Vagina (tissue), 2 donors: ENCODE data around the gene EXOC3. TPM values are rescaled to one million over a fixed set of nuclear protein-coding genes. Genes with fewer than 3 reads are reported as not detected.

Source experiments
- DNase-seq, 2 donors: peaks; one replicate each; pipeline ENCODE4 v3.0.0-alpha.2; 2017; ENCODE audit errors: extremely low spot score in 2 of 2
- H3K27ac ChIP-seq: fragments of 200-600 bp; sonication (generic); one replicate; pipeline ENCODE4 v1.5.1; 2019
- H3K27me3 ChIP-seq: fragments of 200-600 bp; sonication (generic); one replicate; pipeline ENCODE4 v1.5.1; 2019
- H3K36me3 ChIP-seq, 2 donors: fragments of 200-600 bp; sonication (generic); one replicate each; pipeline ENCODE4 v1.5.1; 2017 to 2019
- H3K4me1 ChIP-seq: fragments of 200-600 bp; sonication (generic); one replicate; pipeline ENCODE4 v1.5.1; 2019
- H3K4me3 ChIP-seq, 2 donors: fragments of 200-600 bp; sonication (generic); 1 replicate in 1 of 2; 2 replicates in 1 of 2; pipeline ENCODE4 v1.5.1; 2016 to 2019
- H3K9me3 ChIP-seq: fragments of 200-600 bp; sonication (generic); one replicate; pipeline ENCODE4 v1.5.1; 2019
- POLR2A ChIP-seq, 2 donors: fragments of 450-650 bp; IDR thresholded peaks; one replicate each; pipeline ENCODE4 v1.6.1; 2017; ENCODE audit warnings: antibody characterized with exemption in 2 of 2, mild to moderate bottlenecking in 2 of 2, moderate library complexity in 2 of 2
- POLR2AphosphoS5 ChIP-seq, 2 donors: sonication (generic); formaldehyde crosslinking; IDR thresholded peaks; one replicate each; pipeline ENCODE4 v1.9.0; 2017; ENCODE audit warnings: antibody characterized with exemption in 2 of 2, mild to moderate bottlenecking in 2 of 2, low read depth in 1 of 2; ENCODE audit not compliant: insufficient read depth in 1 of 2
- intact Hi-C: fragments of 100-400 bp; cut with DNase I; formaldehyde crosslinking; loops from one replicate; pipeline ENCODE4 v1.15.1; 2023
- total RNA-seq: library from RNA; depleted of rRNA; stranded (reverse); fragments of >200 nt; gene quantifications from one replicate; pipeline ENCODE4 v1.2.3, GENCODE V29; 2016
- TF ChIP-seq, protein P1 (sequence below), 3 experiments: fragments of 450-650 bp in 2 of 3; fragments of 200-600 bp in 1 of 3; sonication (generic) in 1 of 3; IDR thresholded peaks; one replicate each; pipeline ENCODE4 v1.5.1; 2017 to 2019; ENCODE audit warnings: antibody characterized with exemption in 3 of 3, mild to moderate bottlenecking in 2 of 3, moderate library complexity in 2 of 3

Gene EXOC3
- total RNA-seq, 1 donor from 2014 or later: 67.5 TPM

DNA sequence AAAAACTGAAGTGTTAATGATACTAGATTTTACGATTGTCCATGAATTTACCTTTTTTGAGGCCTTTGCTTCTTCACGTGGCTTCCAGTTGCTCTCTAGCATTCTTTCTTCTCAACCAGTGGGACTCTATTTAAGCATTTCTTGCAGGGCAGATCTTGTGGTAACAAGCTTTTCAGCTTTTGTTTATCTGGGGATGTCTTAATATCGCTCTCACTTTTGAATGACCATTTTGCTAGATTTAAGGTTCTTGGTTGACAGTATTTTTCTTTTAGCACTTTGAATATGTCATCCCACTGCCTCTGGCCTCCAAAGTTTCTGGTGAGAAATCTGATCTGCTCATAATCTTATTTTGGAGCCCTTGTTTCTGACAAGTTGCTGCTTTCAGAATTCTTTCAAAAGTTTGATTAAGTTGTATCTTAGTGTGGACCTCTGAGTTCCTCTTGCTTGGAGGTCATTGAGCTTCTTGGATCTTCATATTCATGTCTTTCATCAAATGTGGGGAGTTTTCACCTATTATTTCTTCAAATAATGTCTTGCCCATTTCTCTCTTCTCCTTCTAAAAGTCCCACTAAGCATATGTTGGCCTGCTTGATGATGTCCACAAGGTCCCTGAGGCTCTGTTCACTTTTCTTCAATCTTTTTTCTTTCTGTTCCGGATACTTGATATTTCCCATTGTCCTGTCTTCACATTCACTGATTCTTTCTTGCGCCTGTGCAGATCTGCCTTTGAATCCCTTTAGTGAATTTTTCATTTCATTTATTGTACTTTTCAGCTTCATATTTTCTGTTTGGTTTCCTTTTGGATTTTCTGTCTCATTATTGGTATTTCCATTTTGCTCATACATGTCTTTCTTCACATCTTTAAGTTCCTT, 8.8 kb downstream of the EXOC3 start:
- H3K27me3 ChIP-seq: no peaks in the 10 kb centered on the region
- peaks cover 5% of the 10 kb centered on the region for H3K9me3 ChIP-seq
- TF ChIP-seq, protein P1, sequence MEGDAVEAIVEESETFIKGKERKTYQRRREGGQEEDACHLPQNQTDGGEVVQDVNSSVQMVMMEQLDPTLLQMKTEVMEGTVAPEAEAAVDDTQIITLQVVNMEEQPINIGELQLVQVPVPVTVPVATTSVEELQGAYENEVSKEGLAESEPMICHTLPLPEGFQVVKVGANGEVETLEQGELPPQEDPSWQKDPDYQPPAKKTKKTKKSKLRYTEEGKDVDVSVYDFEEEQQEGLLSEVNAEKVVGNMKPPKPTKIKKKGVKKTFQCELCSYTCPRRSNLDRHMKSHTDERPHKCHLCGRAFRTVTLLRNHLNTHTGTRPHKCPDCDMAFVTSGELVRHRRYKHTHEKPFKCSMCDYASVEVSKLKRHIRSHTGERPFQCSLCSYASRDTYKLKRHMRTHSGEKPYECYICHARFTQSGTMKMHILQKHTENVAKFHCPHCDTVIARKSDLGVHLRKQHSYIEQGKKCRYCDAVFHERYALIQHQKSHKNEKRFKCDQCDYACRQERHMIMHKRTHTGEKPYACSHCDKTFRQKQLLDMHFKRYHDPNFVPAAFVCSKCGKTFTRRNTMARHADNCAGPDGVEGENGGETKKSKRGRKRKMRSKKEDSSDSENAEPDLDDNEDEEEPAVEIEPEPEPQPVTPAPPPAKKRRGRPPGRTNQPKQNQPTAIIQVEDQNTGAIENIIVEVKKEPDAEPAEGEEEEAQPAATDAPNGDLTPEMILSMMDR (IDR thresholded peaks at IDR 0.05): no peak
- no peak for TF ChIP-seq POLR2AphosphoS5 (IDR thresholded peaks at IDR 0.05; ENCODE audit: insufficient read depth in 1 of 2, low read depth in 1 of 2)
- no peak for TF ChIP-seq POLR2A (IDR thresholded peaks at IDR 0.05)
- no peak overlapping the region for H3K27ac ChIP-seq
- no peak for DNase-seq
- H3K36me3 ChIP-seq: peaks cover 0 to 77% of the 10 kb centered on the region in 2 donors
- intact Hi-C loops: no loop called here
- H3K4me3 ChIP-seq: no peak overlapping the region
- H3K4me1 ChIP-seq: peaks cover 18% of the 10 kb centered on the region

DNA sequence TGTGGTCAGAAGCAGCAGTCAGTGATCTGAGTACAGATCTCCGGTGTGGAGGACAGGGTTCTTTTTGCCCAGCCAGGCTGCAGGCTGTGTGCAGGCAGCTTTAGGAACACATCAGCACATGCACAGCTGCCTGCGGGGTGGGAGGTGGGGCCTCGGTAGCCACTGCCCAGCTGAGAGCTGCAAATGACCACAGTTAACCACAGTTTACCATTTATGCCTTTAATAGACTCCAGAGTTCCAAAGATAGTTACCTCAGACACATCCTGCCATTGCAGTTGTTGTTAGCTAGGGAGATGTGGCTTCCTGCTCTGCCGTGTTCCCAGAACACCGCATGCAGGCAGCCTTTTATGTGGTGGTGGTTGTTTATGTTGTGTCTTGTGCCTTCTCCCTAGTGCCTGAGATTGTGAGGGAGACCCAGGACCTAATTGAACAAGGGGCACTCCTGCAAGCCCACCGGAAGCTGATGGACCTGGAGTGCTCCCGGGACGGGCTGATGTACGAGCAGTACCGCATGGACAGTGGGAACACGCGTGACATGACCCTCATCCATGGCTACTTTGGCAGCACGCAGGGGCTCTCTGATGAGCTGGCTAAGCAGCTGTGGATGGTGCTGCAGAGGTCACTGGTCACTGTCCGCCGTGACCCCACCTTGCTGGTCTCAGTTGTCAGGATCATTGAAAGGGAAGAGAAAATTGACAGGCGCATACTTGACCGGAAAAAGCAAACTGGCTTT, 10.2 kb downstream of the EXOC3 start:
- H3K9me3 ChIP-seq: peaks cover 5% of the 10 kb centered on the region
- H3K4me3 ChIP-seq: no peak overlapping the region
- DNase-seq: no peak
- TF ChIP-seq POLR2AphosphoS5 (IDR thresholded peaks at IDR 0.05; ENCODE audit: insufficient read depth in 1 of 2, low read depth in 1 of 2) (no peak), POLR2A (IDR thresholded peaks at IDR 0.05) (no peak)
- TF ChIP-seq, protein P1 (IDR thresholded peaks at IDR 0.05): no peak
- H3K27ac ChIP-seq: peak overlapping the region; percentile 9
- intact Hi-C loops: no loop called here
- H3K4me1 ChIP-seq: peaks cover 24% of the 10 kb centered on the region
- H3K36me3 ChIP-seq: peaks cover 0 to 77% of the 10 kb centered on the region in 2 donors
- H3K27me3 ChIP-seq: no peaks in the 10 kb centered on the region

DNA sequence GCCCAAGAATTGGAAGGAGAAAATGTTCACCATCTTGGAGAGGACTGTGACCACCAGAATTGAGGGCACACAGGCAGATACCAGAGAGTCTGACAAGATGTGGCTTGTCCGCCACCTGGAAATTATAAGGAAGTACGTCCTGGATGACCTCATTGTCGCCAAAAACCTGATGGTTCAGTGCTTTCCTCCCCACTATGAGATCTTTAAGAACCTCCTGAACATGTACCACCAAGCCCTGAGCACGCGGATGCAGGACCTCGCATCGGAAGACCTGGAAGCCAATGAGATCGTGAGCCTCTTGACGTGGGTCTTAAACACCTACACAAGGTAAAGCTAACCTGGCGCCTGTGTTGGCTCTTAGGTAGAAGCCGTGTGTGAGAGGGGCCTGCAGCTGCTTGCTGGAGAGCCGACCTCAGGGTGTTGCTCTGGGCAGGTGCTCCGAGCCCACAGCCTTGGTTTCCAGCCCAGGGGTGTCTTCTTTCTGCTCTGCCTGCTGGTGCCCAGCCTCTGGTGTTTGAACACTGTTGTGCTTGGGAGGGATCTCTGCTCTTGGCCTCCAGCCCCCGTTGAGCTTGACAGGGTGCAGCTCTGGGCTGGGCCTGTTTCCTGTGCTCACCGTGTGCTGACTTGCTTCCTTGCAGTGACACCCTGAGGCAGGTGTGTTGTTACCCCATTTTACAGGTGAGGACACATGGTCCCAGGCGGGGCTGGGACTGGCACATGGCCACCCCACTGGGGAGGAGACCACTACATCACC, 10.9 kb downstream of the EXOC3 start:
- Histone ChIP-seq H3K4me1 (peaks cover 31% of the 10 kb centered on the region), H3K36me3 (peaks cover 0 to 70% of the 10 kb centered on the region in 2 donors), H3K4me3 (no peak overlapping the region), H3K9me3 (peaks cover 5% of the 10 kb centered on the region), H3K27me3 (no peaks in the 10 kb centered on the region), H3K27ac (peak overlapping the region; percentile 9)
- DNase-seq: no peak
- TF ChIP-seq POLR2A (IDR thresholded peaks at IDR 0.05): no peak
- TF ChIP-seq, protein P1 (IDR thresholded peaks at IDR 0.05): no peak
- TF ChIP-seq POLR2AphosphoS5 (IDR thresholded peaks at IDR 0.05; ENCODE audit: insufficient read depth in 1 of 2, low read depth in 1 of 2): no peak
- intact Hi-C loops: no loop called here

DNA sequence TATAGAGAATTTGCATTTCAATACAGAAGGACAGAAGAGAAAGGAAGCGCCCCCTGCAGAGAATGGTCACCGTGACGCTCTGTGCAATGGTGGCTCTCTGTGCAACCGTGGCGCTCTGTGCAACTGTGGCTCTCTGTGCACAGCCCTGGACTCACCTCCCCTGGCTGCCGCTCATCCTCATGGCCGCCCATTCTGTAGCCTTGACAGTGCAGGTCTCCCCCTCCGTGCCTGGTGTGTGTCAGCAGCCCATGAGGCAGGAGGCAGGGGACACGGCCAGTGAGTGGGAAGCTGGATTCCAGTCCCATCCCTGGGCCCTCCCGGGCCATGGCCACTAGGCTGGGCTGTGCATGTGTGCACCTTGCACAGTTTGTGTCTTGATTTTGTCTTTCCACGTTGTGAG, 12.0 kb downstream of the EXOC3 start:
- no peak overlapping the region for H3K27ac ChIP-seq
- no peak overlapping the region for H3K4me3 ChIP-seq
- DNase-seq: no peak
- intact Hi-C loops: no loop called here
- H3K36me3 ChIP-seq: peaks cover 0 to 66% of the 10 kb centered on the region in 2 donors
- H3K4me1 ChIP-seq: peaks cover 35% of the 10 kb centered on the region
- no peak for TF ChIP-seq POLR2A (IDR thresholded peaks at IDR 0.05)
- no peak for TF ChIP-seq POLR2AphosphoS5 (IDR thresholded peaks at IDR 0.05; ENCODE audit: insufficient read depth in 1 of 2, low read depth in 1 of 2)
- TF ChIP-seq, protein P1 (IDR thresholded peaks at IDR 0.05): no peak
- H3K27me3 ChIP-seq: no peaks in the 10 kb centered on the region
- peaks cover 5% of the 10 kb centered on the region for H3K9me3 ChIP-seq
